Activated naive CD4-positive, alpha-beta T cell treated with anti-CD3 and anti-CD28 coated beads, Interleukin-2, amount 50 U/mL, for 72 hours (primary cell): ENCODE measurements around the gene VEPH1. TPM values are rescaled to one million over a fixed set of nuclear protein-coding genes. Genes with fewer than 3 reads are reported as not detected.
A peak's percentile ranks its signal among the peaks of the same experiment; 100 is the strongest.

ENCODE experiments used
- ATAC-seq, 2 donors: fragments of 150-1000 bp; cut with Tn5 transposase; 2 replicates each; pipeline ENCODE4 v1.10.0; 2021; ENCODE audit warnings: mild to moderate bottlenecking in 2 of 2, moderate library complexity in 2 of 2
- DNase-seq, 2 donors: peaks; one replicate each; pipeline ENCODE4 v3.0.0; 2021 to 2022; ENCODE audit warnings: low spot score in 2 of 2
- H3K27ac Mint-ChIP-seq, 2 donors: one replicate each; pipeline ENCODE4 v1.8.0; 2022; ENCODE audit warnings: mild to moderate bottlenecking in 2 of 2, mixed read lengths in 2 of 2
- H3K36me3 Mint-ChIP-seq, 2 donors: one replicate each; pipeline ENCODE4 v1.8.0; 2022; ENCODE audit warnings: mixed read lengths in 2 of 2
- H3K9me3 Mint-ChIP-seq, 2 donors: one replicate each; pipeline ENCODE4 v1.8.0; 2022; ENCODE audit warnings: mixed read lengths in 2 of 2
- total RNA-seq, 2 donors: library from RNA; stranded (reverse); gene quantifications; one replicate each; pipeline ENCODE4 v1.2.3, GENCODE V29; 2022

Gene VEPH1
- total RNA-seq, 2 donors from 2014 or later = not detected

DNA sequence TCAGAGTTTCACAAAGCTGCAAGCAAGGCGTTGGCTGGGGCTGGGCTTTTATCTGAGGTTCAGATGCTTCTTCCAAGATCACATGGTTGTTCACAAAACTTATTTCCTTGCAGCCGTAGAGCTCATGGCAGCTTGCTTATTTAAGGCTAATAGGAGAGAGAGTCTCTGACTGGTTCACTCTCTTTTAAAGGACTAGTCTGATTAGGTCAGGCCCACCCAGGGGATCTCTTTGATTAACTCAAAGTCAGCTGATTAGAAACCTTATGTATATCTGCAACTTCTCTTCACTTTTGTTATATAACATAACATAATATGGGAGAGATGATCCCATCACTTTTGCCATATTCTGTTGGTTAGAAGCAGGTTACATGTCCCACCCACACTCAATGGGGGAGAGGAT, 243.4 kb downstream of the VEPH1 start:
- no peak overlapping the region for H3K27ac Mint-ChIP-seq
- ATAC-seq (no peak), DNase-seq (no peak)
- H3K36me3 Mint-ChIP-seq = peaks cover 0 to 9% of the 10 kb centered on the region in 2 donors
- no peaks in the 10 kb centered on the region for H3K9me3 Mint-ChIP-seq

DNA sequence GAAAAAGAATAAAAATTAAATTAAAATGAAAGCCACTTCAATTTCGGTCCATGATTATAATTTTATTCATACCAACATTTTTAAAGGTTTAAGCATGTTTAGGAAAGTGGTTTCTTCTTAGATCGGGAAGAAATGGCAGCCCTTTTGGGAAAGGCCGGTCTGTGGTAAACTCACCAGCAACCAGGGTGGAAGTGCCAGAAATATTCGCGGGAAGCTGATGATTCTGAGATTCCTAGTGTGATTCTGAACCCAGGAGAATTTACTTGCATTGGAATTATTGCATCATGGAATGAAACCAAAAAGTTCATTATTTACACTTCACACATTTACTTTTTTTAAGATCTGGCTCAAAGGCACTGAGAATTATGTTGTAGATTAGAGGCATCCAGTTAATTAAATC, 246.1 kb downstream of the VEPH1 start:
- no peak overlapping the region for H3K27ac Mint-ChIP-seq
- DNase-seq = no peak
- H3K36me3 Mint-ChIP-seq = peaks cover 0 to 9% of the 10 kb centered on the region in 2 donors
- no peaks in the 10 kb centered on the region for H3K9me3 Mint-ChIP-seq
- ATAC-seq = no peak

DNA sequence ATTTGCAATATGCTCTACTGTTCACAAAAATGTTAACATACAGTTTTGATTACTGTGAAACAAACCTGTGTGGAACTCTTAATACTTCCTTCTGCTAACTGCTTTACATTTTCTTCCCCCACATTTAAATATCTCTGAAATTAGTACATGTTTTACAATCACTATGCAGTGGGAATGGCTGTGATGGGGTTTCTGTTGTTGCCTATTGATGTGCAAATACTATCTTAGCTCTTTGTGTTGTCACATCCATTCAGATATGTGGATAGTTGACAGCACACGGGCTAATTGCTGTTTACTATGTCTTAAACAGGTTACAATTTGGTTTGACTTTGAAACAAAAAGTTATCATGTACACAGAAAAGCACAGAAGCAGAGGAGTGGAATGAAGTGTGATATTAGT, 247.4 kb downstream of the VEPH1 start:
- ATAC-seq (no peak), DNase-seq (no peak)
- Mint-ChIP-seq H3K27ac (no peak overlapping the region), H3K36me3 (peaks cover 0 to 9% of the 10 kb centered on the region in 2 donors), H3K9me3 (no peaks in the 10 kb centered on the region)

DNA sequence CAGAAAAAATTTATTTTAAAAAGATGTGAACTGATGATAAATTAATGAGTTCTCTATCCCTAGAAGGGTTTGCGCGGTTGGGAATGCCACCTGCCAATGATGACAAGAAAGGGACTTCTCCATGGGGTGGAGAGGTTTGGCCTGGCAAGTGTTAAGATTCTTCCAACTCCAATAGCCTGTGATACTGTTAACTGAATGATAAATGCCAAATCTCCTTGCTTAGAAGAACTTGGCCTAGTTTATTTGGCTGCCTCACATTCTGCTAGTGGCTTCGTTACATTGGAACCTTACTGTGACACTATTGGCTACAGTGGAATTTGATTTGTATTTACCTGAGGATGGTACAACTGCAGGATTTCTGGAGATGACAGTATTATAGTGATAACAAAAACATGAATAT, 251.5 kb downstream of the VEPH1 start:
- DNase-seq = no peak
- H3K9me3 Mint-ChIP-seq = no peaks in the 10 kb centered on the region
- no peaks in the 10 kb centered on the region for H3K36me3 Mint-ChIP-seq
- H3K27ac Mint-ChIP-seq = no peak overlapping the region
- no peak for ATAC-seq

DNA sequence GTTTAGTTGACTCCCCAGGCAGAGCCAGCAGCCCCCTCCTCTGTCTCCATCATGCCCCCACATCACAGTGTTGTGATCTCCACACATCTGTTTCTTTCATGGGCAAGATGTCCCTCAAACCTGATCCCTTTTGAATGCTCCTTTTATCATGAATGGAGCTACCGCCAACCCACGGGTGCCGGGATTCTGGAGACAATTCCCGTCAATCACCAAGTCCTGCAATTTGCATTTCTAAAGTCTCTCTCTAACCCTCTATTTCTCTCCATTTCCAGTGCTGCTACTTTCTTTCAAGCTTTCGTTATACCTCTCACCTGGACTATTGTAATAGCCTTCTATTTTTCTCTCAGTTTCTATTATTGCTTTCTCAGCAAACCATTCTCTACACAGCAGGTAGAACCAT, 253.6 kb downstream of the VEPH1 start:
- ATAC-seq = no peak
- no peaks in the 10 kb centered on the region for H3K9me3 Mint-ChIP-seq
- H3K27ac Mint-ChIP-seq = no peak overlapping the region
- H3K36me3 Mint-ChIP-seq = no peaks in the 10 kb centered on the region
- no peak for DNase-seq

DNA sequence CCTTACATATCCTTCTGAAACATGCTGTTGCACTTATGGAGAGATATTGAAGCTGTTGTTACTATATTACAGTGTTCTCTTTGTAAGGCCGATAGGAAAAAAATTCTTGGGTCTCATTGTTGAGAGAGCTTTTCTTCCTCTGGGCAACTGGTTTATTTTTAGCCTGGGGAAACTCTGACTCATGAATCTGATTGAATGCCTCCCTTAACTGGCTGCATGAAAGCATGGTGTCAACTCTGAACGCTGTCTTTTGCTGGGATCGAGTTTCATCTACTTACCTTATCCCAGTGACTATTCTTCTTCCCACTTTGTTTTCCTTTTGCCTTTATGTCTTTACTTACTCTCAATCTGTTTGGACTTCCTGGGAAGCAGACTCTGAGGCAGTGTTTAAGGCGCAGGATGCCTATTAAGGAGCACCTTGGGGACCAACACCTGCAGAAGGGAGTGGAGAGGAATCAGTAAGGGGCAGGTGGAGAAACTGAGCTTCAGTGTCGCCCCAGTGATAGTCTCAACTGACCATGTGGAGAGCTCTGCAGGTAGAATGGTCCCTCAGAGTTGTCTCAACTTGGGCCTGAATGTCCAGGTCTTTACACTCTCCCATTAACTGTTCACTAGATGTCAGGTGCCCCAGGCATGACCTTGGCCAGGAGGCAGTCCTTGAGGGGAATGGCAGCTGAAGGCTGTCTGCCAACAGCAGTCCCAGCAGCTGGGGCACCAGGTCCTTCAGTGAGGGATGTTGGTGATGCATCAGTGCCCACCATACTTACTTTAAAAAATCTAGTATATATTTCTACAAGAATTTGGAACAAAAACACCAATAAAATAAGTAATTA, 254.4 kb downstream of the VEPH1 start:
- H3K27ac Mint-ChIP-seq = no peak overlapping the region
- ATAC-seq (no peak), DNase-seq (no peak)

DNA sequence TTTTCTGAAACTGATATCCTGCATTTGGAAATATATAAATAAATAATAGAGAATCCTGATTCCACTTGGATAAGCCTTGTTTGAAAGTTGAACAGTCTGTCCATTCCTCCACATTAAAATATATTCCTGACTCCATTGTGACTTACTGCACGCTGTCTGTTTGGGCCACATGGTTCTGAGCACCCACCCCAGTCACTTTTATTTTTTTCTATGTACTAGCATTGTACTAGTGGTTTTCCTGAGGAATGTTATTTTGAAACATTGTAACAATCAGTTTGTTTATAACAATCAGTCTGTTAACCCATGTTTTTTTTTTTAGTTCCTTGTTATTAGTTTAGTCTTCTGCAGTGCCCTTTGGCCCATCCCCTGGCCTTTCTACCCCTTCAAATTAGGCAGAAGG, 255.8 kb downstream of the VEPH1 start:
- no peak for DNase-seq
- Mint-ChIP-seq H3K36me3 (no peaks in the 10 kb centered on the region), H3K27ac (no peak overlapping the region)

More for the DNA sequence above, 254.4 kb downstream of the VEPH1 start:
- H3K36me3 Mint-ChIP-seq = no peaks in the 10 kb centered on the region
- no peaks in the 10 kb centered on the region for H3K9me3 Mint-ChIP-seq

DNA sequence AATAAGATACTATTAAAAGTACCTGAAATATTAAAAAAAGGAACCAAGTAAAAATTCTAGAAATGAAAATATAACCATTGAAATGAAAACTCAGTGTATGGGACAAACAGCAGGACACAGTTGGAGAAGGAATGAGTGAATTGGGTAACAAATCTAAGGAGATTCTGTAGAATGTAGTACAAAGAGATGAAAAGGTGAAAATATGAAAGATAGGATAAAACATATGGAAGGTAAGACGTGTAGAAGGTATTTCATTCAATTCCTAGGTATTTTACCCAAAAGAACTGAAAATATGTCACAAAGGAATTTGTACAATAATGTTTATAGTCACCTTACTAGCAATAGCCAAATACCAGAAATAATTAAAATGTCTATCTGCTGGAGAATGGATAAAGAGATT, 260.4 kb downstream of the VEPH1 start:
- DNase-seq = no peak
- Mint-ChIP-seq H3K36me3 (no peaks in the 10 kb centered on the region), H3K9me3 (no peaks in the 10 kb centered on the region), H3K27ac (no peak overlapping the region)
- no peak for ATAC-seq

More for the DNA sequence above, 255.8 kb downstream of the VEPH1 start:
- ATAC-seq = no peak
- H3K9me3 Mint-ChIP-seq = no peaks in the 10 kb centered on the region

DNA sequence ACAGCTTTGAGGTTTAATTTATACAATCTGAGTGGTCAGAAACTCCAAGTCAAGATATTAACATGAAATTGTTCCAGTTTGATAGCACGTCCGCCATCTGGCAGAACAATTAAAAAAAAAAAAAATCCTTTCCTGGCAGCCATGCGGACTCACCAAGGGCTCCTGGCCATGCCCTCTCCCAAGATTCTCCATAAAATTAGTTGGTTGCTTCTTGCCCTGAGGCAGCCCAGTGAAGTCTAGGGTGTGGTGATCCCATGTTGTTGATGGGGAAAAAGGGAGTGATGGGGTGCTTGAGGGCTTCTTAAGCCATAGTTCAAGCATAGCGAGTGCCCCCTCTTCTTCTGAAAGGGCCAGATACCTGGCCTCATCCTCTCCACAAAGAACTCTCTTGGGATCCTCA, 261.6 kb downstream of the VEPH1 start:
- no peak for DNase-seq
- H3K27ac Mint-ChIP-seq = no peak overlapping the region
- H3K9me3 Mint-ChIP-seq = no peaks in the 10 kb centered on the region
- ATAC-seq = no peak
- no peaks in the 10 kb centered on the region for H3K36me3 Mint-ChIP-seq

DNA sequence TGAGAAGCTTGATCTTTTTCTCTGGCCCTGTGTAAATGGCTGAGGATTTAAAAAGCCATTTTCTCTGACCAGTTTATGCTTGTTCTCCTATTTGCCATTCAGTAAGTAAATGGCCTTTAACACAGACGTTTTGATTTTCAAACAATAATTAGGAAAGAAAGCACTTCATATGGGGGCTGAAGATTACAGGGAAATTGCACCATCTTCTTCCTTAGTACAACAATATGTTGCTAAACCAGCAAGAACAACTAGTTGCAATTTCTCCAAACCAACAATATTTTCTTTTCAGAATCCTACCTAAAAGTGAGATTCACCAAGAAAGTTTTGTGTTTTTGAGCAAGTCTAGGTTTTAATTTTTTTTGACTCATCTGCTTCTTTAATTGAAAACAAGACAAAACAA, 262.8 kb downstream of the VEPH1 start:
- Mint-ChIP-seq H3K9me3 (no peaks in the 10 kb centered on the region), H3K36me3 (no peaks in the 10 kb centered on the region), H3K27ac (no peak overlapping the region)
- ATAC-seq (no peak), DNase-seq (no peak)

DNA sequence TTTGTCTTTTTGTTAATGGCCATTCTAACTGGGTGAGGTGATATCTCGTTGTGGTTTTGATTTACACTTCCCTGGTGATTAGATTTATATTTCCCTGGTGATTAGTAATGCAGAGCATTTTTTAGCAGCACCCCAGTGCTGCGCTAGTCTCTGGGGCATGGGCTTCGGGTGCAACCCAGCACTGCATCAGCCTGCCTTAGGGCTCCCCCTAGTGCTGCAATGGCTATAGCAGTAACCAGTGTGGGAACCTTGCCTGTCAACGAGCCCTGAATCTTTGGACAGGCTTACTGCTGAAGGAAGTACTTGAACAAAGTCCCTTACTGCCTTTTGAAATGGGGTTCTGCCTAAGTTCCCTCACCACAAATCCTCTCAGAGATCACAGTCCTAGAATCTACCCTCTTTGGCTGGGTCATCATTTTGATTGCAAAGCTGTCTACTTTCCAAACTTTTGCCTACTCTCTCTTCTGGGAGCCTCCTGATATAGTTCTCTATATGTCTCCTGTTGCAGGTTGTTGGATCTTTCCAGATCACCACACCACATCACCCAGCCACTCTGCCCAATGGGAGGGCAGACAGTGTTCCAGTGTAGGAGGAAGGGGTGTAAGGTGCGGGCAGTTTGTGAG, 264.0 kb downstream of the VEPH1 start:
- DNase-seq (peak; percentile 56 to 79), ATAC-seq (peak; percentile 100)
- no peaks in the 10 kb centered on the region for H3K9me3 Mint-ChIP-seq
- no peaks in the 10 kb centered on the region for H3K36me3 Mint-ChIP-seq
- H3K27ac Mint-ChIP-seq = no peak overlapping the region

DNA sequence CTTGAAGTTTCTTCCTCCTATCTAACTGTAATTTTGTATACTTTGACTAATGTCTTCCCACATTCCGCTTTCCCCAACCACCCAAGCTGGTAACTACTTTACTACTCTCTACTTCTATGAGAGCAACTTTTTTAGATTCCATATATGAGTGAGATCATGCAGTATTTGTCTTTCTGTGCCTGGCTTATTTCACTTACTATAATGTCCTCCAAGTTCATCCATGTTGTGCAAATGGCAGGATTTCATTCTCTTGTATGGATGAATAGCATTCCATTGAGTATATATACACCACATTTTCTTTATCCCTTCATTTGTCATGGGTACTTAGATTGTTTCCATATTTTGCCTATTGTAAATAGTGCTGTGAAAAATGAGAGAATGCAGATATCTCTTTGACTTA, 264.8 kb downstream of the VEPH1 start:
- Mint-ChIP-seq H3K9me3 (no peaks in the 10 kb centered on the region), H3K36me3 (no peaks in the 10 kb centered on the region), H3K27ac (no peak overlapping the region)
- ATAC-seq (no peak), DNase-seq (no peak)

DNA sequence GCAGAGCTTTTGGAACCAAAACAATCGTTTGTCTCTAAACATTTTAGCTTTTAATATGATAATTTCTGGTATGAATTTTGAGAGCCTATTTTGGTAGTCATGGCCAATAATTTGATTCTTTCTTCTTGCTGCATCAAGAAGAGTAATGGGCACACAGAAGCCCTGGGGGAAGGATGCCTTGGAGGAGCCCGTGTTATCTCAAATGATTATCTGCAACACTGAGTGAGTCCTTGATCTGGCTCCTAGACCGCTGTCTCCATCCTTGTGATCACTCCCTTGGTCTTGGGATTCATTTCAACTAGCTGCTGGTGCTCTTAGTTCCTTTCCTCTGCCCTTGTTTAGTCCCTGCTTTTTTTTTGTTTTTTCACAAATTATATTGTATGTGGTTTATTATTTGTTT, 265.3 kb downstream of the VEPH1 start:
- Mint-ChIP-seq H3K36me3 (no peaks in the 10 kb centered on the region), H3K9me3 (no peaks in the 10 kb centered on the region), H3K27ac (no peak overlapping the region)
- ATAC-seq (no peak), DNase-seq (no peak)

DNA sequence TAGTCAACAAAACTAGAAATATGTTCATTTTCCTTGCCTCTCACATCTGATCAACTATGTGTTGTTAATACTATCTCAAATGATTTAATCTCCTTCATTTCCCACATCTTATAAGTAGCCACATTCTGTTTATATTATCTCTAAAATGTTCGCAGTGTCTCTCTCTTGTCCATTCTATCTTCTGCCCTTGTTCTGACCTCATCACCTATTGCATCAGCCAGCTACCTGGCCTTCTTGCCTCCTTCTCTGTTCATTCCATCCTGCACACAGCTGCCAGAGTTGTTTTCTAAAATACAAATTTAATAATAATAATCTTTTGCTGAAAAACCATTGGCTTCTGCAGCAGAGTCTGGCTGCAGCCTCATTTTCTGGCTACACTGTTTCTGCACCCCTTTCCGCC, 267.9 kb downstream of the VEPH1 start:
- Mint-ChIP-seq H3K27ac (no peak overlapping the region), H3K36me3 (no peaks in the 10 kb centered on the region), H3K9me3 (no peaks in the 10 kb centered on the region)
- DNase-seq = no peak
- no peak for ATAC-seq

DNA sequence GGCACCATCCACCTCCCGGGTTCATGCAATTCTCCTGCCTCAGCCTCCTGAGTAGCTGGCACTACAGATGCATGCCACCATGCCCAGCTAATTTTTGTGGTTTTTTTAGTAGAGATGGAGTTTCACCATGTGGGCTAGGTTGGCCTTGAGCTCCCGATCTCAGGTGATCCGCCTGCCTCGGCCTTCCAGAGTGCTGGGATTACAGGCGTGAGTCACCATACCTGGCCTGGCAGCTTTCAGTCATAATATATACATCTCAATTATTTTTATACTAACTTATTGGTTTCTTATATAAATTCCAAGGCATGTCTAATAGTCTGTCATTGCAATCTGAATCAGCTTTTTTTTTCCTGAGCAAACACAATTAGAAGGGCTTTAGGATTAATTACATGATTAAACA, 269.3 kb downstream of the VEPH1 start:
- ATAC-seq = no peak
- Mint-ChIP-seq H3K27ac (no peak overlapping the region), H3K36me3 (no peaks in the 10 kb centered on the region)

DNA sequence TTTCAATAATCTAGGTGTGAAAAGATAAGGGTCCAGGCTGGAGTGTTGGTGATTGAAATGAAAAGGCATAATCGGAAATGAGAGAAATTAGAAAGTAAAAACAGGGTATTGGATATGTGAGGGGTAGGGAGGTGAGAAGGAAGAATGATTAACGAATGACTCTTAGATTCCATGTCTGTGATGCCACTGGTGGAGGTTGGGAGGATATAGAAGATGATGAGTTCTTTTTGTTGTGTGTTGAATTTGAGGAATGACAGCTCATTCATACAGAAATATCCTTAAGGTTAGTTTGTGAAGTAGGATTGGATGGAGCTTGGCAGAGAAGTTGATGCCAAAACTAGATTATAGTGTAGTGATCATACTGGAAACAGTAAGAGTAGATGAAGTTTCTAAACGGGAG, 271.1 kb downstream of the VEPH1 start:
- ATAC-seq = no peak
- DNase-seq = no peak
- Mint-ChIP-seq H3K27ac (no peak overlapping the region), H3K36me3 (no peaks in the 10 kb centered on the region), H3K9me3 (no peaks in the 10 kb centered on the region)

More for the DNA sequence above, 269.3 kb downstream of the VEPH1 start:
- no peak for DNase-seq
- H3K9me3 Mint-ChIP-seq = no peaks in the 10 kb centered on the region

DNA sequence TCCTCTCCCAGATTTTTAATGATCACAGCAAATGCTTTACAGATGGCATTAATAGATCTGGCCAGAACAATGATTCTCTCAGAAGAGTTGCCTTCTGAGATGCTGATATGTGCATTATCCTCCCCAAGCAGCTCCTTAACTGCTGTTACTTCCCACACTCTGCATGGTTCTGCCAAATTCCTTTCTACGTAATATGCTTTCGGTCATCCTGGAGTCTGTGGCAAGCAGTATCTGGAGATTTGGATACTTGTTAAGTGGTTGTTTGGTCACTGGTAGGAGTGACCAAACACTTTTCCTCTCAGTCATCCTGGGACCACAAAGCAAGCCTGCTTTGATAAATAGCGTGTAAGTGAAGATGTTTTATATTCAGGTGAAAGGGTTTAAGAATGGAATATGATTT, 272.1 kb downstream of the VEPH1 start:
- DNase-seq (no peak), ATAC-seq (no peak)
- no peaks in the 10 kb centered on the region for H3K36me3 Mint-ChIP-seq
- no peaks in the 10 kb centered on the region for H3K9me3 Mint-ChIP-seq
- H3K27ac Mint-ChIP-seq = no peak overlapping the region
